ENCODE results near the gene CCDC201. TPM values are rescaled to one million over a fixed set of nuclear protein-coding genes. Genes with fewer than 3 reads are reported as not detected.

The CCDC201 gene
- total and polyA plus RNA-seq, 2 donors (not counting 3 experiments of a cell fraction or from before 2014, with no cell fraction given) = not detected

- Histone ChIP-seq H3K9ac (replicated peaks; ENCODE audit: extremely low read depth, insufficient read depth, low read length) (no peak overlapping the region), H3K4me3 (replicated peaks in 1 of 3; ENCODE audit: insufficient read depth in 1 of 3, low read depth in 1 of 3, low read length in 3 of 3) (no peak overlapping the region), H3K79me2 (ENCODE audit: control insufficient read depth, insufficient read depth, low read length) (no peaks in the 10 kb centered on the region), H3K9me3 (replicated peaks; ENCODE audit: control insufficient read depth, insufficient read depth, low read length) (no peaks in the 10 kb centered on the region), H3K4me2 (ENCODE audit: insufficient read depth, low read length) (no peak overlapping the region), H3K9me1 (replicated peaks; ENCODE audit: control insufficient read depth, extremely low read depth, insufficient read depth, low read length) (no peaks in the 10 kb centered on the region), H3K27ac (ENCODE audit: insufficient read depth, low read depth, low read length) (no peak overlapping the region), H2AFZ (ENCODE audit: low read depth, low read length) (no peak overlapping the region), H4K20me1 (replicated peaks; ENCODE audit: control insufficient read depth, extremely low read depth, insufficient read depth, low read length) (no peaks in the 10 kb centered on the region), H3K4me1 (ENCODE audit: control insufficient read depth, extremely low read depth, insufficient read depth, low read length) (peaks cover 52% of the 10 kb centered on the region), H3K36me3 (ENCODE audit: control insufficient read depth in 2 of 2, extremely low read depth in 1 of 2, insufficient read depth in 2 of 2, low read length in 2 of 2) (no peaks in the 10 kb centered on the region), H3K27me3 (ENCODE audit: control insufficient read depth in 2 of 2, insufficient read depth in 2 of 2, low read length in 2 of 2) (no peaks in the 10 kb centered on the region)
- FAIRE-seq = peak; percentile 53
- ChIA-PET CTCF (interaction anchor here (6.1 kb wide), 1 partner anchor 33 kb away, joined by 100 read pairs; the partner anchor contains the start of gene IGFBP3), POLR2A (no interaction called here)
- intact Hi-C loops (cut with micrococcal nuclease) (no loop called here), dilution Hi-C loops (cut with MboI; ENCODE audit: extremely low pct_ligation_motif_present, low sequenced_read_pairs) (no loop called here)
- no TSS peak for BruUV-seq (replicated peaks)
- no peak for DNase-seq (ENCODE audit: low read depth, low spot score)
- no peak for TF ChIP-seq POLR2A (IDR thresholded peaks at IDR 0.05; ENCODE audit: low read depth, low read length)
- no peak for TF ChIP-seq FOS (IDR thresholded peaks at IDR 0.05; ENCODE audit: borderline replicate concordance, insufficient read depth, low read length)
- TF ChIP-seq MYC (IDR thresholded peaks at IDR 0.05; ENCODE audit: low read depth, low read length) = no peak
- TF ChIP-seq CTCF (IDR thresholded peaks at IDR 0.05; ENCODE audit: extremely low read depth in 1 of 2, insufficient read depth in 1 of 2, low read depth in 1 of 2, low read length in 2 of 2) = no peak
- no peak for TF ChIP-seq GATA2 (IDR thresholded peaks at IDR 0.05; ENCODE audit: insufficient read depth, insufficient read length, low read depth, low read length)
- no peak for TF ChIP-seq POLR2AphosphoS5 (IDR thresholded peaks at IDR 0.05; ENCODE audit: insufficient read depth, low read depth, low read length)
- no peak for TF ChIP-seq MAX (IDR thresholded peaks at IDR 0.05; ENCODE audit: insufficient read depth, insufficient read length)
- no peak for TF ChIP-seq JUN (IDR thresholded peaks at IDR 0.05; ENCODE audit: borderline replicate concordance, insufficient read depth, insufficient read length, low read depth)
- TF ChIP-seq EZH2 (IDR thresholded peaks at IDR 0.05; ENCODE audit: borderline replicate concordance, low read depth, low read length, severe bottlenecking) = no peak
Observed at GRCh38 chr7:45886931-45887667, 14.2 kb upstream of the CCDC201 start.

Data from endothelial cell of umbilical vein (primary cell).